Endothelial cell of umbilical vein (primary cell): ENCODE measurements around the gene DYNC1LI2. TPM values are rescaled to one million over a fixed set of nuclear protein-coding genes. Genes with fewer than 3 reads are reported as not detected.

Experiments used
- BruUV-seq: library from RNA; stranded (reverse); fragments of 400-500 nt; replicated peaks from 2 replicates; lab custom pipeline; 2021; lab: Mats Ljungman, UMichigan
- CTCF ChIA-PET: fragments of 300-600, 350-600 bp; sonication (Branson Sonifier 250); formaldehyde crosslinking; loops from one replicate; lab custom pipeline; 2021; ENCODE audit warnings: antibody characterized with exemption, inconsistent platforms; lab: Charles Lee
- POLR2A ChIA-PET: fragments of 300-600, 350-600 bp; sonication (Branson Sonifier 250); formaldehyde crosslinking; loops from one replicate; lab custom pipeline; 2021; ENCODE audit warnings: antibody characterized with exemption, inconsistent platforms; lab: Charles Lee
- DNase-seq: peaks from one replicate; pipeline ENCODE4 v3.0.0-alpha.2; 2011; ENCODE audit warnings: low read depth, low spot score
- FAIRE-seq: peaks from 2 replicates; lab custom pipeline; 2011; peaks lifted over from hg19 to GRCh38; lab: Jason Lieb, UNC
- H2AFZ ChIP-seq: 2 replicates; pipeline ENCODE4 v1.6.0; 2012; ENCODE audit warnings: low read depth, low read length, control low read depth, inconsistent platforms
- H3K27ac ChIP-seq: 2 replicates; pipeline ENCODE4 v1.5.1; 2011; ENCODE audit warnings: low read depth, mild to moderate bottlenecking, control low read depth, low read length, moderate library complexity; ENCODE audit not compliant: insufficient read depth
- H3K27me3 ChIP-seq, 2 experiments: 2 replicates each; pipeline versions ENCODE4 v1.6.0 to v1.6.1; 2011; ENCODE audit warnings: low read length in 2 of 2, mixed read lengths in 1 of 2; ENCODE audit not compliant: control insufficient read depth in 2 of 2, insufficient read depth in 2 of 2
- H3K36me3 ChIP-seq, 2 experiments: 2 replicates in 1 of 2; 3 replicates in 1 of 2; pipeline ENCODE4 v1.5.1; 2011; ENCODE audit warnings: low read length in 2 of 2, mild to moderate bottlenecking in 1 of 2, moderate library complexity in 1 of 2; ENCODE audit not compliant: control insufficient read depth in 2 of 2, insufficient read depth in 2 of 2; ENCODE audit errors: extremely low read depth in 1 of 2
- H3K4me1 ChIP-seq: 3 replicates; pipeline ENCODE4 v1.5.1; 2011; ENCODE audit warnings: mild to moderate bottlenecking, low read length; ENCODE audit not compliant: control insufficient read depth, insufficient read depth; ENCODE audit errors: extremely low read depth
- H3K4me2 ChIP-seq: 2 replicates; pipeline ENCODE4 v1.6.1; 2011; ENCODE audit warnings: low read length, control low read depth, mixed read lengths; ENCODE audit not compliant: insufficient read depth
- H3K4me3 ChIP-seq, 3 experiments: fragments of 200-600 bp in 1 of 3; sonication (generic), shearing (Covaris generic) in 1 of 3; replicated peaks in 1 of 3; 2 replicates each; pipeline ENCODE4 v1.5.1; 2011 to 2016; ENCODE audit warnings: control low read depth in 3 of 3, low read length in 3 of 3, mild to moderate bottlenecking in 2 of 3, inconsistent platforms in 1 of 3, low read depth in 1 of 3, moderate library complexity in 1 of 3; ENCODE audit not compliant: insufficient read depth in 1 of 3
- H3K79me2 ChIP-seq: 2 replicates; pipeline ENCODE4 v1.6.0; 2012; ENCODE audit warnings: low read length, inconsistent platforms; ENCODE audit not compliant: control insufficient read depth, insufficient read depth
- H3K9ac ChIP-seq: replicated peaks from 2 replicates; pipeline ENCODE3; 2011; ENCODE audit warnings: low read length, control low read depth; ENCODE audit not compliant: insufficient read depth; ENCODE audit errors: extremely low read depth
- H3K9me1 ChIP-seq: replicated peaks from 3 replicates; pipeline ENCODE4 v1.6.0; 2011; ENCODE audit warnings: mild to moderate bottlenecking, low read length; ENCODE audit not compliant: control insufficient read depth, insufficient read depth; ENCODE audit errors: extremely low read depth
- H3K9me3 ChIP-seq: replicated peaks from 2 replicates; pipeline ENCODE4 v1.5.1; 2012; ENCODE audit warnings: low read length, inconsistent platforms; ENCODE audit not compliant: control insufficient read depth, insufficient read depth
- H4K20me1 ChIP-seq: replicated peaks from 2 replicates; pipeline ENCODE3; 2011; ENCODE audit warnings: mild to moderate bottlenecking, low read length; ENCODE audit not compliant: control insufficient read depth, insufficient read depth; ENCODE audit errors: extremely low read depth
- CTCF ChIP-seq, 2 donors: IDR thresholded peaks; 1 replicate in 1 of 2; 2 replicates in 1 of 2; pipeline ENCODE4 v1.5.1; 2011; ENCODE audit warnings: low read length in 2 of 2, mild to moderate bottlenecking in 2 of 2, moderate library complexity in 2 of 2, control low read depth in 1 of 2, inconsistent platforms in 1 of 2, low read depth in 1 of 2; ENCODE audit not compliant: insufficient read depth in 1 of 2; ENCODE audit errors: extremely low read depth in 1 of 2
- EZH2 ChIP-seq: IDR thresholded peaks from 2 replicates; pipeline ENCODE4 v1.6.1; 2012; ENCODE audit warnings: borderline replicate concordance, low read depth, mild to moderate bottlenecking, moderate library complexity, low read length, inconsistent platforms; ENCODE audit not compliant: severe bottlenecking
- FOS ChIP-seq: IDR thresholded peaks from 2 replicates; pipeline ENCODE4 v1.6.1; 2011; ENCODE audit warnings: mild to moderate bottlenecking, low read length, moderate library complexity, borderline replicate concordance; ENCODE audit not compliant: insufficient read depth
- GATA2 ChIP-seq: IDR thresholded peaks from 2 replicates; pipeline ENCODE4 v1.7.0; 2011; ENCODE audit warnings: low read depth, mild to moderate bottlenecking, moderate library complexity, mixed read lengths, low read length; ENCODE audit not compliant: insufficient read length, insufficient read depth
- JUN ChIP-seq: IDR thresholded peaks from 2 replicates; pipeline ENCODE4 v1.6.1; 2011; ENCODE audit warnings: borderline replicate concordance, low read depth; ENCODE audit not compliant: insufficient read length, insufficient read depth
- MAX ChIP-seq: IDR thresholded peaks from 2 replicates; pipeline ENCODE4 v1.6.1; 2011; ENCODE audit not compliant: insufficient read depth, insufficient read length
- MYC ChIP-seq: IDR thresholded peaks from one replicate; pipeline ENCODE4 v1.6.1; 2011; ENCODE audit warnings: mild to moderate bottlenecking, low read depth, low read length
- POLR2A ChIP-seq: IDR thresholded peaks from 2 replicates; pipeline ENCODE4 v1.6.1; 2012; ENCODE audit warnings: low read depth, mild to moderate bottlenecking, control low read depth, low read length
- POLR2AphosphoS5 ChIP-seq: IDR thresholded peaks from 2 replicates; pipeline ENCODE4 v1.6.1; 2012; ENCODE audit warnings: low read depth, mild to moderate bottlenecking, control low read depth, low read length, moderate library complexity; ENCODE audit not compliant: insufficient read depth
- dilution Hi-C: fragments of 300-500 bp; cut with MboI; formaldehyde crosslinking; loops from one replicate; pipeline ENCODE4 v1.15.0; 2019; ENCODE audit warnings: low sequenced_read_pairs; ENCODE audit not compliant: extremely low pct_ligation_motif_present
- intact Hi-C: fragments of 100-400 bp; cut with micrococcal nuclease; formaldehyde crosslinking; loops from one replicate; pipeline ENCODE4 v1.10.0; 2022
- polyA plus RNA-seq, 4 experiments: library from polyadenylated mRNA; depleted of rRNA in 3 of 4; stranded (reverse) in 3 of 4; unstranded in 1 of 4; fragments of >200 nt; gene quantifications; 2 replicates each; pipeline versions ENCODE4 v1.2.1 to v1.2.3, GENCODE V29; 2011 to 2012; ENCODE audit warnings: missing spikeins in 1 of 4
- total RNA-seq: library from RNA; stranded (reverse); gene quantifications from 2 replicates; pipeline ENCODE4 v1.2.3, GENCODE V29; 2021

The DYNC1LI2 gene
- total and polyA plus RNA-seq, 2 donors (not counting 3 experiments of a cell fraction or from before 2014, with no cell fraction given) = 110 to 159 TPM

DNA sequence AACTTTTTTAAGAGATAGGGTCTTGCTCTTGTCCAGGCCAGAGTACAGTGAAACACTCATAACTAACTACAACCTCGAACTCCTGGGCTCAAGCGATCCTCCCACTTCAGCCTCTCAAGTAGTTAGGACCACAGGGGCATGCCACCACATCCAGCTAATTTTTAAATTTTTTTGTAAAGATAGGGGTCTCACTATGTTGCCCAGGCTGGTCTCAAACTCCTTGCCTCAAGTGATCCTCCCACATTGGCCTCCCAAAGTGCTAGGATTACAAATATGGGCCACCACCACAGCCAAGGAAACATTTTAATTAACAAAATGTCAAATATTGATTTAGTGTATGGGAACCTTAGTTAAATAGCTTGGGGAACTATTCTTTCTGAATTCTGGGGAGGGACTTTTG, 2.8 kb upstream of the DYNC1LI2 start:
- H4K20me1 ChIP-seq = peaks cover 5% of the 10 kb centered on the region
- peaks cover 15% of the 10 kb centered on the region for H3K4me1 ChIP-seq
- no peak for DNase-seq
- intact Hi-C loops = loop anchor here (5.0 kb wide), 1 partner anchor 78 kb away; the partner anchor contains the start of gene NAE1
- no TSS peak for BruUV-seq
- H3K9ac ChIP-seq = no peak overlapping the region
- H3K9me1 ChIP-seq = no peaks in the 10 kb centered on the region
- dilution Hi-C loops = no loop called here
- POLR2A ChIA-PET = no interaction called here
- CTCF ChIA-PET = interaction anchor here (1.4 to 1.6 kb wide), 2 partner anchors 77 to 146 kb away, joined by 3 read pairs; partner anchors contain the start of gene NAE1
- H3K27ac ChIP-seq = no peak overlapping the region
- TF ChIP-seq GATA2 (no peak), MYC (no peak), POLR2AphosphoS5 (no peak), POLR2A (no peak), CTCF (IDR thresholded peaks at IDR 0.05; ENCODE audit: extremely low read depth in 1 of 2, insufficient read depth in 1 of 2, low read depth in 1 of 2, low read length in 2 of 2) (no peak)
- peaks cover 4 to 8% of the 10 kb centered on the region in 2 experiments for H3K27me3 ChIP-seq
- H2AFZ ChIP-seq = no peak overlapping the region
- peaks cover 0 to 1% of the 10 kb centered on the region in 2 experiments for H3K36me3 ChIP-seq
- H3K4me3 ChIP-seq = no peak overlapping the region
- H3K9me3 ChIP-seq = no peaks in the 10 kb centered on the region
- no peak overlapping the region for H3K4me2 ChIP-seq
- peaks cover 22% of the 10 kb centered on the region for H3K79me2 ChIP-seq
- FAIRE-seq = no peak

DNA sequence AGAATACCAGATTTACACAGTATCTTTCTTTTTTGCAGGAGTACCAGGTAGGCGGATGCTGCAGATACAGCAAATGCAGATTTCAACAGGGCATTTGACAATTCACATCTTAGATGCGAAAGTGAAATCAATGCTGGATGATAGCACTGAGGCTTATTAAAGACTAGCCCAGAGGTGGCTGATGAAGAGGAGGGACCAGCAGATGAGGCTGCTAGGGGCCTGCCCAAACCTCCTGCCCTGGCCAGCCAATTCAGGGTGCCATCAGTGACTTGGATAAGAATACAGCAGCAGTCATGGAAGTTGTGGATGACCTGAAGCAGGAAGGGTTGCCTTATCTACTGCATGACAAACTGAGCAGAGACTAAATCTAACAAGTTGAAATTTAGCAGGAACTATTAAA, 1.5 kb upstream of the DYNC1LI2 start:
- no peak overlapping the region for H3K27ac ChIP-seq
- H3K79me2 ChIP-seq = peaks cover 33% of the 10 kb centered on the region
- H4K20me1 ChIP-seq = peaks cover 8% of the 10 kb centered on the region
- no peak overlapping the region for H3K4me2 ChIP-seq
- peaks cover 20% of the 10 kb centered on the region for H3K4me1 ChIP-seq
- no peak for DNase-seq
- intact Hi-C loops (loop anchor here (5.0 kb wide), 1 partner anchor 79 kb away; the partner anchor contains the start of gene NAE1), dilution Hi-C loops (no loop called here)
- no peak overlapping the region for H3K4me3 ChIP-seq
- no peaks in the 10 kb centered on the region for H3K9me1 ChIP-seq
- H3K36me3 ChIP-seq = peaks cover 3 to 11% of the 10 kb centered on the region in 2 experiments
- BruUV-seq = no TSS peak
- no peaks in the 10 kb centered on the region for H3K9me3 ChIP-seq
- CTCF ChIA-PET = interaction anchor here (3.4 kb wide), 1 partner anchor 11 kb away, joined by 69 read pairs; no protein-coding TSS in a partner anchor
- POLR2A ChIA-PET = no interaction called here
- TF ChIP-seq CTCF (IDR thresholded peaks at IDR 0.05; ENCODE audit: extremely low read depth in 1 of 2, insufficient read depth in 1 of 2, low read depth in 1 of 2, low read length in 2 of 2) (no peak), EZH2 (no peak), GATA2 (no peak), POLR2AphosphoS5 (no peak), JUN (no peak), POLR2A (no peak), MYC (no peak), FOS (no peak), MAX (no peak)
- no peak overlapping the region for H3K9ac ChIP-seq
- no peak overlapping the region for H2AFZ ChIP-seq
- peaks cover 4 to 8% of the 10 kb centered on the region in 2 experiments for H3K27me3 ChIP-seq
- no peak for FAIRE-seq
